ENCODE results near the gene NDUFAF8. TPM values are rescaled to one million over a fixed set of nuclear protein-coding genes. Genes with fewer than 3 reads are reported as not detected.

NDUFAF8 gene
- polyA plus RNA-seq, 1 donor from 2014 or later: 76.4 TPM

DNA sequence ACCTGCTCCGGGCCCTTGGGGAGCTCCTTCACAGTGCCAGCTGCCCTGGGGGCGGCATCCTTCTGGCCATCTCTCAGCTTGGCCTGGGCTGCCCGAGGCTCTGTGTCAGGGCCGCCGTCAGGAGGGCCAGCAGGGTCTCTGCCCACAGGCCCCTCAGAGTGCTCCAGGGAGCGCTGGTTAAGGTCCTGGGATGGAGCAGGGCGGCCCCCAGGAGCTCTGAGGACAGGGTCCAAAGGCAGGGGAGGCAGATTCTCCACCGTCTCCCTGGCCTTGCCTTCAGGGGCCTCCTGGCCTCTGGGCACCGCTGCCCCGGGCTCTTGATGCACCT, 7.2 kb downstream of the NDUFAF8 start:
- Histone ChIP-seq H3K4me3 (ENCODE audit: low read length) (no peak overlapping the region), H4K20me1 (ENCODE audit: insufficient read depth) (no peaks in the 10 kb centered on the region), H3K36me3 (ENCODE audit: insufficient read depth, low read length) (no peaks in the 10 kb centered on the region), H3K4me2 (ENCODE audit: low read length) (no peak overlapping the region), H3K79me2 (replicated peaks; ENCODE audit: insufficient read depth, low read length) (no peaks in the 10 kb centered on the region), H3K27ac (ENCODE audit: low read length) (no peak overlapping the region), H3K9me2 (ENCODE audit: insufficient read depth, low read length) (no peaks in the 10 kb centered on the region), H3K9me3 (ENCODE audit: low read length) (no peaks in the 10 kb centered on the region), H3F3A (ENCODE audit: insufficient read depth, low read length, poor library complexity, severe bottlenecking) (no peaks in the 10 kb centered on the region), H3K9ac (ENCODE audit: low read length) (no peak overlapping the region), H3K27me3 (ENCODE audit: insufficient read depth, low read depth, low read length) (no peaks in the 10 kb centered on the region), H2AFZ (ENCODE audit: low read depth, low read length) (no peak overlapping the region)
- TF ChIP-seq POLR2AphosphoS5 (IDR thresholded peaks at IDR 0.05) (no peak), TAF1 (IDR thresholded peaks at IDR 0.05; ENCODE audit: low read depth) (no peak), MXI1 (conservative IDR thresholded peaks at IDR 0.05; ENCODE audit: poor library complexity, severe bottlenecking) (no peak), EP300 (conservative IDR thresholded peaks at IDR 0.05; ENCODE audit: poor library complexity, severe bottlenecking) (no peak), SMC3 (conservative IDR thresholded peaks at IDR 0.05; ENCODE audit: poor library complexity) (no peak), RAD21 (conservative IDR thresholded peaks at IDR 0.05) (no peak), EZH2 (IDR thresholded peaks at IDR 0.05; ENCODE audit: borderline replicate concordance, insufficient read depth, low read length, poor library complexity, severe bottlenecking) (no peak)
- TF ChIP-seq, protein P1, sequence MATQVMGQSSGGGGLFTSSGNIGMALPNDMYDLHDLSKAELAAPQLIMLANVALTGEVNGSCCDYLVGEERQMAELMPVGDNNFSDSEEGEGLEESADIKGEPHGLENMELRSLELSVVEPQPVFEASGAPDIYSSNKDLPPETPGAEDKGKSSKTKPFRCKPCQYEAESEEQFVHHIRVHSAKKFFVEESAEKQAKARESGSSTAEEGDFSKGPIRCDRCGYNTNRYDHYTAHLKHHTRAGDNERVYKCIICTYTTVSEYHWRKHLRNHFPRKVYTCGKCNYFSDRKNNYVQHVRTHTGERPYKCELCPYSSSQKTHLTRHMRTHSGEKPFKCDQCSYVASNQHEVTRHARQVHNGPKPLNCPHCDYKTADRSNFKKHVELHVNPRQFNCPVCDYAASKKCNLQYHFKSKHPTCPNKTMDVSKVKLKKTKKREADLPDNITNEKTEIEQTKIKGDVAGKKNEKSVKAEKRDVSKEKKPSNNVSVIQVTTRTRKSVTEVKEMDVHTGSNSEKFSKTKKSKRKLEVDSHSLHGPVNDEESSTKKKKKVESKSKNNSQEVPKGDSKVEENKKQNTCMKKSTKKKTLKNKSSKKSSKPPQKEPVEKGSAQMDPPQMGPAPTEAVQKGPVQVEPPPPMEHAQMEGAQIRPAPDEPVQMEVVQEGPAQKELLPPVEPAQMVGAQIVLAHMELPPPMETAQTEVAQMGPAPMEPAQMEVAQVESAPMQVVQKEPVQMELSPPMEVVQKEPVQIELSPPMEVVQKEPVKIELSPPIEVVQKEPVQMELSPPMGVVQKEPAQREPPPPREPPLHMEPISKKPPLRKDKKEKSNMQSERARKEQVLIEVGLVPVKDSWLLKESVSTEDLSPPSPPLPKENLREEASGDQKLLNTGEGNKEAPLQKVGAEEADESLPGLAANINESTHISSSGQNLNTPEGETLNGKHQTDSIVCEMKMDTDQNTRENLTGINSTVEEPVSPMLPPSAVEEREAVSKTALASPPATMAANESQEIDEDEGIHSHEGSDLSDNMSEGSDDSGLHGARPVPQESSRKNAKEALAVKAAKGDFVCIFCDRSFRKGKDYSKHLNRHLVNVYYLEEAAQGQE (IDR thresholded peaks at IDR 0.05; ENCODE audit: borderline replicate concordance): no peak
- TF ChIP-seq, protein P2, sequence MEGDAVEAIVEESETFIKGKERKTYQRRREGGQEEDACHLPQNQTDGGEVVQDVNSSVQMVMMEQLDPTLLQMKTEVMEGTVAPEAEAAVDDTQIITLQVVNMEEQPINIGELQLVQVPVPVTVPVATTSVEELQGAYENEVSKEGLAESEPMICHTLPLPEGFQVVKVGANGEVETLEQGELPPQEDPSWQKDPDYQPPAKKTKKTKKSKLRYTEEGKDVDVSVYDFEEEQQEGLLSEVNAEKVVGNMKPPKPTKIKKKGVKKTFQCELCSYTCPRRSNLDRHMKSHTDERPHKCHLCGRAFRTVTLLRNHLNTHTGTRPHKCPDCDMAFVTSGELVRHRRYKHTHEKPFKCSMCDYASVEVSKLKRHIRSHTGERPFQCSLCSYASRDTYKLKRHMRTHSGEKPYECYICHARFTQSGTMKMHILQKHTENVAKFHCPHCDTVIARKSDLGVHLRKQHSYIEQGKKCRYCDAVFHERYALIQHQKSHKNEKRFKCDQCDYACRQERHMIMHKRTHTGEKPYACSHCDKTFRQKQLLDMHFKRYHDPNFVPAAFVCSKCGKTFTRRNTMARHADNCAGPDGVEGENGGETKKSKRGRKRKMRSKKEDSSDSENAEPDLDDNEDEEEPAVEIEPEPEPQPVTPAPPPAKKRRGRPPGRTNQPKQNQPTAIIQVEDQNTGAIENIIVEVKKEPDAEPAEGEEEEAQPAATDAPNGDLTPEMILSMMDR (IDR thresholded peaks at IDR 0.05; ENCODE audit: poor library complexity, severe bottlenecking): no peak

DNA sequence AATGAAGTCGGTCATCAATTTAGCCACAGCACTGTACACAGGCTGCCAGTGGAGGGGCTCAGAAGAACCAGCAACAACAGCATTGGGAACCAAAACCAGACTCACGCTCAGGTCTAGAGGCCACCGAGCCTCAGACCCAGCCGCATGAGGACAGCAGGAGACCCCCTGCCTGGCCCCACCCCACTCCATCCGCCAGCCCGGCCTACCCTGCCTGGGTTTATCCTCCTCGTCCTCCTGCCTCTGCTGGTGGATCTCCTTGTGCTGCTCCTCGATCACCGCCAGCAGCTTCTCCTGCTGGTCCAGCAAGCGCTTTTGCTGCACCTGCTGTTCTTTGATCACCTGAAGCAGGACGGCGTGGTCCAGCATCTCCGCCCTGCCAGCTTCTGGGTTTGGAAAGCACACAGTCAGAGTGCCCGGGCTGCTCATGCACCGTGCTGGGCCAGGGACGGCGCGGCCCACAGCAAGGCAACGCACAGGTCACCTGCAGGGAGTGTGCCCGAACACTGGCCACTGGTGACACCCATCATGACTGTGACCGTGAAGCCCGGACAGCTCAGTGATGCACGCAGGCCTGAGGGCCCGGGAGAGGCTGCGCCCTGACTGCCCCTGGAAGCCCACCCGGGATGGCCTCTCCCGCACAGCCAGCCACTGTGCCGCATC, 7.7 kb downstream of the NDUFAF8 start:
- Histone ChIP-seq H3K27me3 (ENCODE audit: insufficient read depth, low read depth, low read length) (no peaks in the 10 kb centered on the region), H4K20me1 (ENCODE audit: insufficient read depth) (no peaks in the 10 kb centered on the region), H3K36me3 (ENCODE audit: insufficient read depth, low read length) (no peaks in the 10 kb centered on the region), H3F3A (ENCODE audit: insufficient read depth, low read length, poor library complexity, severe bottlenecking) (no peaks in the 10 kb centered on the region), H2AFZ (ENCODE audit: low read depth, low read length) (no peak overlapping the region), H3K9me2 (ENCODE audit: insufficient read depth, low read length) (no peaks in the 10 kb centered on the region), H3K4me2 (ENCODE audit: low read length) (no peak overlapping the region), H3K9ac (ENCODE audit: low read length) (no peak overlapping the region), H3K27ac (ENCODE audit: low read length) (no peak overlapping the region), H3K4me3 (ENCODE audit: low read length) (no peak overlapping the region), H3K9me3 (ENCODE audit: low read length) (no peaks in the 10 kb centered on the region), H3K79me2 (replicated peaks; ENCODE audit: insufficient read depth, low read length) (no peaks in the 10 kb centered on the region)
- TF ChIP-seq EZH2 (IDR thresholded peaks at IDR 0.05; ENCODE audit: borderline replicate concordance, insufficient read depth, low read length, poor library complexity, severe bottlenecking) (no peak), POLR2AphosphoS5 (IDR thresholded peaks at IDR 0.05) (no peak), RAD21 (conservative IDR thresholded peaks at IDR 0.05) (no peak), MXI1 (conservative IDR thresholded peaks at IDR 0.05; ENCODE audit: poor library complexity, severe bottlenecking) (no peak)
- TF ChIP-seq, protein P2 (IDR thresholded peaks at IDR 0.05; ENCODE audit: poor library complexity, severe bottlenecking): no peak
- TF ChIP-seq, protein P1 (IDR thresholded peaks at IDR 0.05; ENCODE audit: borderline replicate concordance): no peak

All from neural cell (in vitro differentiated cells).